PFSK-1 (cell line): ENCODE measurements around the gene TBXAS1.

ENCODE experiments used
- FOXP2 ChIP-seq: optimal IDR thresholded peaks from 2 replicates; pipeline ENCODE3; 2011; ENCODE audit warnings: borderline replicate concordance, control low read depth, inconsistent platforms; ENCODE audit not compliant: insufficient read depth; ENCODE audit errors: extremely low read length, extremely low read depth
- POLR2AphosphoS5 ChIP-seq: IDR thresholded peaks from 2 replicates; pipeline ENCODE4 v1.6.1; 2012; ENCODE audit warnings: low read depth, mild to moderate bottlenecking, control low read depth, low read length, moderate library complexity
- SIN3A ChIP-seq: IDR thresholded peaks from 2 replicates; pipeline ENCODE4 v1.6.1; 2012; ENCODE audit warnings: mild to moderate bottlenecking, low read length, moderate library complexity, borderline replicate concordance; ENCODE audit not compliant: insufficient read depth
- TAF1 ChIP-seq: IDR thresholded peaks from 2 replicates; pipeline ENCODE4 v1.6.1; 2012; ENCODE audit warnings: low read length, control low read depth, borderline replicate concordance; ENCODE audit not compliant: insufficient read depth
- TF ChIP-seq, protein P1 (sequence below), 2 experiments: IDR thresholded peaks; 2 replicates each; pipeline versions ENCODE4 v1.6.1 to v1.8.0; 2011 to 2012; ENCODE audit warnings: low read depth in 2 of 2, low read length in 2 of 2, control low read depth in 1 of 2, inconsistent platforms in 1 of 2, mild to moderate bottlenecking in 1 of 2, moderate library complexity in 1 of 2; ENCODE audit not compliant: insufficient read depth in 1 of 2

DNA sequence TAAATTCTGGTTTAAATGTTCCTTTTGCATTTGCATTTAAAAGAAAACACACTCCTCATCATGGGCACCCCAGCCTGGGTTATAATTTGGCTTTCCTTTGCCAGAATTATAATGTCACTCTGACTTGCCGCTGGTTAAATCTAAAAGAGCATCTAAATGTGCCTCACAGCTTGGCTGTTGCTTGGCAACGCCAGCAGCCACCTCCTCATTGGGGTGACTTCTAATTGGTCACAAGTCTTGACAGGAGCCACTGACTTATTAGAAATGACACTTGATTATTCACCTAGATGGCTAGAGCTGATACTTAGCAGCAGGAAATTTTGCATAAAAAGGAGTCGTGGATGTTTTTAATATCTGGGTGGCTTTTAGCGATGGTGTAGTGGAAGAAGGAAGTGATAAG, 114.3 kb downstream of the TBXAS1 start:
- TF ChIP-seq POLR2AphosphoS5 (no peak), SIN3A (no peak), TAF1 (no peak), FOXP2 (no peak)
- TF ChIP-seq, protein P1, sequence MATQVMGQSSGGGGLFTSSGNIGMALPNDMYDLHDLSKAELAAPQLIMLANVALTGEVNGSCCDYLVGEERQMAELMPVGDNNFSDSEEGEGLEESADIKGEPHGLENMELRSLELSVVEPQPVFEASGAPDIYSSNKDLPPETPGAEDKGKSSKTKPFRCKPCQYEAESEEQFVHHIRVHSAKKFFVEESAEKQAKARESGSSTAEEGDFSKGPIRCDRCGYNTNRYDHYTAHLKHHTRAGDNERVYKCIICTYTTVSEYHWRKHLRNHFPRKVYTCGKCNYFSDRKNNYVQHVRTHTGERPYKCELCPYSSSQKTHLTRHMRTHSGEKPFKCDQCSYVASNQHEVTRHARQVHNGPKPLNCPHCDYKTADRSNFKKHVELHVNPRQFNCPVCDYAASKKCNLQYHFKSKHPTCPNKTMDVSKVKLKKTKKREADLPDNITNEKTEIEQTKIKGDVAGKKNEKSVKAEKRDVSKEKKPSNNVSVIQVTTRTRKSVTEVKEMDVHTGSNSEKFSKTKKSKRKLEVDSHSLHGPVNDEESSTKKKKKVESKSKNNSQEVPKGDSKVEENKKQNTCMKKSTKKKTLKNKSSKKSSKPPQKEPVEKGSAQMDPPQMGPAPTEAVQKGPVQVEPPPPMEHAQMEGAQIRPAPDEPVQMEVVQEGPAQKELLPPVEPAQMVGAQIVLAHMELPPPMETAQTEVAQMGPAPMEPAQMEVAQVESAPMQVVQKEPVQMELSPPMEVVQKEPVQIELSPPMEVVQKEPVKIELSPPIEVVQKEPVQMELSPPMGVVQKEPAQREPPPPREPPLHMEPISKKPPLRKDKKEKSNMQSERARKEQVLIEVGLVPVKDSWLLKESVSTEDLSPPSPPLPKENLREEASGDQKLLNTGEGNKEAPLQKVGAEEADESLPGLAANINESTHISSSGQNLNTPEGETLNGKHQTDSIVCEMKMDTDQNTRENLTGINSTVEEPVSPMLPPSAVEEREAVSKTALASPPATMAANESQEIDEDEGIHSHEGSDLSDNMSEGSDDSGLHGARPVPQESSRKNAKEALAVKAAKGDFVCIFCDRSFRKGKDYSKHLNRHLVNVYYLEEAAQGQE (IDR thresholded peaks at IDR 0.05; ENCODE audit: insufficient read depth in 1 of 2, low read depth in 2 of 2, low read length in 2 of 2) = no peak
